Measurements from ENCODE around the gene RPL28.
A peak's percentile ranks its signal among the peaks of the same experiment; 100 is the strongest.

The RPL28 gene

DNA sequence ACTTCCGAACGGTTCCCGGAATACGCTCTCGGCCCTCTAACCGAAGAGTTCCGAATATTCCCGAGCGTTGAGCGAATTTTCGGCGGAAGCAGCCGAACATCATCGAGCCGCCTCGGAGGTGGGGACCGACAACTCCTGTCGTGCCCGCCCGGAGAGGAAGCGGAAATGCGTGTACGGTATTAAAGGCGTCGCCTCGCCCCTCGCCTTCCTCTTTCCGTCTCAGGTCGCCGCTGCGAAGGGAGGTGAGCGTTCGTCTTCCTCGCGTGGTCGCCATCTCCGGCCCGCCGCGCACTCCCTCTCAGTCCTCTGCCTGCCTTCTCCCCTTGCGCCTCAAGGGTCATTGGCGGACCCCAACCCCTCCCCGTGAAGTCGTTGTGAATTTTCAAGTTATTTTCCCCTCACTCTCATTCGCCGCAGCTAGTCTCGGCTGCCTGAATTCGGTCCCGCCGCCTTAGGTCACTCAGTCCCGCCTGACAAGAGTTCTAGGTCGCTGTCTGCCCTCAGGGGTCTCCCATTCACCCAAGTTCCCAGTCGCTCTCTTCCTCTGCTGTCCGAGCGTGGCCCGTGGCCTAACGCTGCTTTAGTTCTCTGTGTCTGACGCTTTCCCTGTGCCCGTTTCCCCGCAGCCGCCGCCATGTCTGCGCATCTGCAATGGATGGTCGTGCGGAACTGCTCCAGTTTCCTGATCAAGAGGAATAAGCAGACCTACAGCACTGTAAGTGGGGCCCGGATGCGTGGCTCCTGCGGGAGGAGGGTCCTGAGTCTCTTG is at the start of gene RPL28 (continued):
- TF ChIP-seq, protein P1, sequence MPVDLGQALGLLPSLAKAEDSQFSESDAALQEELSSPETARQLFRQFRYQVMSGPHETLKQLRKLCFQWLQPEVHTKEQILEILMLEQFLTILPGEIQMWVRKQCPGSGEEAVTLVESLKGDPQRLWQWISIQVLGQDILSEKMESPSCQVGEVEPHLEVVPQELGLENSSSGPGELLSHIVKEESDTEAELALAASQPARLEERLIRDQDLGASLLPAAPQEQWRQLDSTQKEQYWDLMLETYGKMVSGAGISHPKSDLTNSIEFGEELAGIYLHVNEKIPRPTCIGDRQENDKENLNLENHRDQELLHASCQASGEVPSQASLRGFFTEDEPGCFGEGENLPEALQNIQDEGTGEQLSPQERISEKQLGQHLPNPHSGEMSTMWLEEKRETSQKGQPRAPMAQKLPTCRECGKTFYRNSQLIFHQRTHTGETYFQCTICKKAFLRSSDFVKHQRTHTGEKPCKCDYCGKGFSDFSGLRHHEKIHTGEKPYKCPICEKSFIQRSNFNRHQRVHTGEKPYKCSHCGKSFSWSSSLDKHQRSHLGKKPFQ (tag by site-specific recombination; IDR thresholded peaks at IDR 0.05): no peak
- TF ChIP-seq, protein P2, sequence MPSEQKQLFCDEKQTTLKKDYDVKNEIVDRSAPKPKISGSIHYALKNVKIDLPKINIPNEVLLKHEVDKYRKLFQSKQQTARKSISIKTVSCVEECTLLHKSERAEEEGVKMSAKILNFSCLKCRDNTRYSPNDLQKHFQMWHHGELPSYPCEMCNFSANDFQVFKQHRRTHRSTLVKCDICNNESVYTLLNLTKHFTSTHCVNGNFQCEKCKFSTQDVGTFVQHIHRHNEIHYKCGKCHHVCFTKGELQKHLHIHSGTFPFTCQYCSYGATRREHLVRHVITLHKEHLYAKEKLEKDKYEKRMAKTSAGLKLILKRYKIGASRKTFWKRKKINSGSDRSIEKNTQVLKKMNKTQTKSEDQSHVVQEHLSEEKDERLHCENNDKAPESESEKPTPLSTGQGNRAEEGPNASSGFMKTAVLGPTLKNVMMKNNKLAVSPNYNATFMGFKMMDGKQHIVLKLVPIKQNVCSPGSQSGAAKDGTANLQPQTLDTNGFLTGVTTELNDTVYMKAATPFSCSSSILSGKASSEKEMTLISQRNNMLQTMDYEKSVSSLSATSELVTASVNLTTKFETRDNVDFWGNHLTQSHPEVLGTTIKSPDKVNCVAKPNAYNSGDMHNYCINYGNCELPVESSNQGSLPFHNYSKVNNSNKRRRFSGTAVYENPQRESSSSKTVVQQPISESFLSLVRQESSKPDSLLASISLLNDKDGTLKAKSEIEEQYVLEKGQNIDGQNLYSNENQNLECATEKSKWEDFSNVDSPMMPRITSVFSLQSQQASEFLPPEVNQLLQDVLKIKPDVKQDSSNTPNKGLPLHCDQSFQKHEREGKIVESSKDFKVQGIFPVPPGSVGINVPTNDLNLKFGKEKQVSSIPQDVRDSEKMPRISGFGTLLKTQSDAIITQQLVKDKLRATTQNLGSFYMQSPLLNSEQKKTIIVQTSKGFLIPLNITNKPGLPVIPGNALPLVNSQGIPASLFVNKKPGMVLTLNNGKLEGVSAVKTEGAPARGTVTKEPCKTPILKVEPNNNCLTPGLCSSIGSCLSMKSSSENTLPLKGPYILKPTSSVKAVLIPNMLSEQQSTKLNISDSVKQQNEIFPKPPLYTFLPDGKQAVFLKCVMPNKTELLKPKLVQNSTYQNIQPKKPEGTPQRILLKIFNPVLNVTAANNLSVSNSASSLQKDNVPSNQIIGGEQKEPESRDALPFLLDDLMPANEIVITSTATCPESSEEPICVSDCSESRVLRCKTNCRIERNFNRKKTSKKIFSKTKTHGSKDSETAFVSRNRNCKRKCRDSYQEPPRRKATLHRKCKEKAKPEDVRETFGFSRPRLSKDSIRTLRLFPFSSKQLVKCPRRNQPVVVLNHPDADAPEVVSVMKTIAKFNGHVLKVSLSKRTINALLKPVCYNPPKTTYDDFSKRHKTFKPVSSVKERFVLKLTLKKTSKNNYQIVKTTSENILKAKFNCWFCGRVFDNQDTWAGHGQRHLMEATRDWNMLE (tag by site-specific recombination; conservative IDR thresholded peaks at IDR 0.05; ENCODE audit: low read depth): 0 out of 2 replicates have a peak, but pooled peaks have one; percentile 8
- TF ChIP-seq ZNF2 (tag by site-specific recombination; IDR thresholded peaks at IDR 0.05) (peak; percentile 62; the same call in 1 of the 2 replicates), ZNF350 (tag by site-specific recombination; IDR thresholded peaks at IDR 0.05) (no peak), ZNF791 (tag by site-specific recombination; IDR thresholded peaks at IDR 0.05) (no peak), ZNF548 (tag by site-specific recombination; IDR thresholded peaks at IDR 0.05) (no peak), ZNF660 (tag by site-specific recombination; IDR thresholded peaks at IDR 0.05) (peak; percentile 74), ZNF211 (tag by site-specific recombination; IDR thresholded peaks at IDR 0.05; ENCODE audit: low read depth) (no peak), FEZF1 (tag by site-specific recombination; IDR thresholded peaks at IDR 0.05) (no peak), ZNF311 (tag by site-specific recombination; IDR thresholded peaks at IDR 0.05; ENCODE audit: borderline replicate concordance) (no peak), ZNF571 (tag by site-specific recombination; IDR thresholded peaks at IDR 0.05) (no peak), ZNF146 (tag by site-specific recombination; IDR thresholded peaks at IDR 0.05) (0 out of 2 replicates have a peak, but pooled peaks have one; percentile 10), ZFP3 (tag by site-specific recombination; IDR thresholded peaks at IDR 0.05; ENCODE audit: low read depth) (no peak), ZNF623 (tag by site-specific recombination; IDR thresholded peaks at IDR 0.05) (no peak), ZNF830 (tag by site-specific recombination; IDR thresholded peaks at IDR 0.05; ENCODE audit: low read depth) (no peak), ZFP37 (tag by site-specific recombination; IDR thresholded peaks at IDR 0.05) (peak; percentile 83), ZXDB (tag by site-specific recombination; IDR thresholded peaks at IDR 0.05) (peak; percentile 81), KLF16 (tag by site-specific recombination; IDR thresholded peaks at IDR 0.05) (peak; percentile 86), TRIM28 (IDR thresholded peaks at IDR 0.05; ENCODE audit: borderline replicate concordance, low read length) (no peak), ZNF561 (tag by site-specific recombination; IDR thresholded peaks at IDR 0.05; ENCODE audit: borderline replicate concordance) (peak; percentile 58; the same call in 1 of the 2 replicates), ZNF76 (tag by site-specific recombination; IDR thresholded peaks at IDR 0.05; ENCODE audit: borderline replicate concordance, low read depth) (no peak), ZNF626 (tag by site-specific recombination; IDR thresholded peaks at IDR 0.05) (no peak), ZNF239 (tag by site-specific recombination; IDR thresholded peaks at IDR 0.05) (peak; percentile 71; the same call in 1 of the 2 replicates), MZF1 (tag by site-specific recombination; IDR thresholded peaks at IDR 0.05; ENCODE audit: borderline replicate concordance) (no peak)
- TF ChIP-seq, protein P3, sequence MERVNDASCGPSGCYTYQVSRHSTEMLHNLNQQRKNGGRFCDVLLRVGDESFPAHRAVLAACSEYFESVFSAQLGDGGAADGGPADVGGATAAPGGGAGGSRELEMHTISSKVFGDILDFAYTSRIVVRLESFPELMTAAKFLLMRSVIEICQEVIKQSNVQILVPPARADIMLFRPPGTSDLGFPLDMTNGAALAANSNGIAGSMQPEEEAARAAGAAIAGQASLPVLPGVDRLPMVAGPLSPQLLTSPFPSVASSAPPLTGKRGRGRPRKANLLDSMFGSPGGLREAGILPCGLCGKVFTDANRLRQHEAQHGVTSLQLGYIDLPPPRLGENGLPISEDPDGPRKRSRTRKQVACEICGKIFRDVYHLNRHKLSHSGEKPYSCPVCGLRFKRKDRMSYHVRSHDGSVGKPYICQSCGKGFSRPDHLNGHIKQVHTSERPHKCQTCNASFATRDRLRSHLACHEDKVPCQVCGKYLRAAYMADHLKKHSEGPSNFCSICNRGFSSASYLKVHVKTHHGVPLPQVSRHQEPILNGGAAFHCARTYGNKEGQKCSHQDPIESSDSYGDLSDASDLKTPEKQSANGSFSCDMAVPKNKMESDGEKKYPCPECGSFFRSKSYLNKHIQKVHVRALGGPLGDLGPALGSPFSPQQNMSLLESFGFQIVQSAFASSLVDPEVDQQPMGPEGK (tag by site-specific recombination; IDR thresholded peaks at IDR 0.05): peak; percentile 33; the same call in 1 of the 2 replicates
- TF ChIP-seq, protein P4, sequence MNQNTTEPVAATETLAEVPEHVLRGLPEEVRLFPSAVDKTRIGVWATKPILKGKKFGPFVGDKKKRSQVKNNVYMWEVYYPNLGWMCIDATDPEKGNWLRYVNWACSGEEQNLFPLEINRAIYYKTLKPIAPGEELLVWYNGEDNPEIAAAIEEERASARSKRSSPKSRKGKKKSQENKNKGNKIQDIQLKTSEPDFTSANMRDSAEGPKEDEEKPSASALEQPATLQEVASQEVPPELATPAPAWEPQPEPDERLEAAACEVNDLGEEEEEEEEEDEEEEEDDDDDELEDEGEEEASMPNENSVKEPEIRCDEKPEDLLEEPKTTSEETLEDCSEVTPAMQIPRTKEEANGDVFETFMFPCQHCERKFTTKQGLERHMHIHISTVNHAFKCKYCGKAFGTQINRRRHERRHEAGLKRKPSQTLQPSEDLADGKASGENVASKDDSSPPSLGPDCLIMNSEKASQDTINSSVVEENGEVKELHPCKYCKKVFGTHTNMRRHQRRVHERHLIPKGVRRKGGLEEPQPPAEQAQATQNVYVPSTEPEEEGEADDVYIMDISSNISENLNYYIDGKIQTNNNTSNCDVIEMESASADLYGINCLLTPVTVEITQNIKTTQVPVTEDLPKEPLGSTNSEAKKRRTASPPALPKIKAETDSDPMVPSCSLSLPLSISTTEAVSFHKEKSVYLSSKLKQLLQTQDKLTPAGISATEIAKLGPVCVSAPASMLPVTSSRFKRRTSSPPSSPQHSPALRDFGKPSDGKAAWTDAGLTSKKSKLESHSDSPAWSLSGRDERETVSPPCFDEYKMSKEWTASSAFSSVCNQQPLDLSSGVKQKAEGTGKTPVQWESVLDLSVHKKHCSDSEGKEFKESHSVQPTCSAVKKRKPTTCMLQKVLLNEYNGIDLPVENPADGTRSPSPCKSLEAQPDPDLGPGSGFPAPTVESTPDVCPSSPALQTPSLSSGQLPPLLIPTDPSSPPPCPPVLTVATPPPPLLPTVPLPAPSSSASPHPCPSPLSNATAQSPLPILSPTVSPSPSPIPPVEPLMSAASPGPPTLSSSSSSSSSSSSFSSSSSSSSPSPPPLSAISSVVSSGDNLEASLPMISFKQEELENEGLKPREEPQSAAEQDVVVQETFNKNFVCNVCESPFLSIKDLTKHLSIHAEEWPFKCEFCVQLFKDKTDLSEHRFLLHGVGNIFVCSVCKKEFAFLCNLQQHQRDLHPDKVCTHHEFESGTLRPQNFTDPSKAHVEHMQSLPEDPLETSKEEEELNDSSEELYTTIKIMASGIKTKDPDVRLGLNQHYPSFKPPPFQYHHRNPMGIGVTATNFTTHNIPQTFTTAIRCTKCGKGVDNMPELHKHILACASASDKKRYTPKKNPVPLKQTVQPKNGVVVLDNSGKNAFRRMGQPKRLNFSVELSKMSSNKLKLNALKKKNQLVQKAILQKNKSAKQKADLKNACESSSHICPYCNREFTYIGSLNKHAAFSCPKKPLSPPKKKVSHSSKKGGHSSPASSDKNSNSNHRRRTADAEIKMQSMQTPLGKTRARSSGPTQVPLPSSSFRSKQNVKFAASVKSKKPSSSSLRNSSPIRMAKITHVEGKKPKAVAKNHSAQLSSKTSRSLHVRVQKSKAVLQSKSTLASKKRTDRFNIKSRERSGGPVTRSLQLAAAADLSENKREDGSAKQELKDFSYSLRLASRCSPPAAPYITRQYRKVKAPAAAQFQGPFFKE (tag by site-specific recombination; IDR thresholded peaks at IDR 0.05; ENCODE audit: borderline replicate concordance): no peak
